Calu3 (cell line): ENCODE measurements around the gene KLHL24. TPM values are rescaled to one million over a fixed set of nuclear protein-coding genes. Genes with fewer than 3 reads are reported as not detected.

Experiments
- BruUV-seq: library from RNA; stranded (reverse); fragments of 400-500 nt; replicated peaks from 2 replicates; lab custom pipeline; 2021; lab: Mats Ljungman, UMichigan
- CTCF ChIA-PET: fragments of 300-600 bp; sonication (Branson Sonifier 250); formaldehyde crosslinking; loops from one replicate; lab custom pipeline; 2022; ENCODE audit warnings: antibody characterized with exemption; lab: Charles Lee
- DNase-seq: peaks from one replicate; pipeline ENCODE4 v3.0.0; 2022
- H3K27ac Mint-ChIP-seq: one replicate; pipeline ENCODE4 v1.8.0; 2022; ENCODE audit warnings: mixed read lengths; ENCODE audit not compliant: unreplicated experiment
- H3K27me3 Mint-ChIP-seq: one replicate; pipeline ENCODE4 v1.8.0; 2022; ENCODE audit warnings: mixed read lengths; ENCODE audit not compliant: unreplicated experiment
- H3K36me3 Mint-ChIP-seq: one replicate; pipeline ENCODE4 v1.8.0; 2022; ENCODE audit warnings: mild to moderate bottlenecking, moderate library complexity, mixed read lengths; ENCODE audit not compliant: insufficient read depth, unreplicated experiment
- H3K4me1 Mint-ChIP-seq: one replicate; pipeline ENCODE4 v1.8.0; 2022; ENCODE audit warnings: mild to moderate bottlenecking, low read depth, mixed read lengths; ENCODE audit not compliant: unreplicated experiment
- H3K4me3 Mint-ChIP-seq: one replicate; pipeline ENCODE4 v1.8.0; 2022; ENCODE audit warnings: mild to moderate bottlenecking, low read depth, moderate library complexity, mixed read lengths; ENCODE audit not compliant: unreplicated experiment
- H3K9me3 Mint-ChIP-seq: one replicate; pipeline ENCODE4 v1.8.0; 2022; ENCODE audit warnings: low read depth, mixed read lengths; ENCODE audit not compliant: unreplicated experiment
- intact Hi-C: fragments of 100-400 bp; cut with micrococcal nuclease; formaldehyde crosslinking; loops from one replicate; pipeline ENCODE4 v1.10.0; 2022; ENCODE audit not compliant: unreplicated experiment
- total RNA-seq: library from RNA; stranded (reverse); gene quantifications from 2 replicates; pipeline ENCODE4 v1.2.3, GENCODE V29; 2022
- TF ChIP-seq, protein P1 (sequence below): fragments of 200-600 bp; IDR thresholded peaks from one replicate; pipeline ENCODE4 v1.8.0; 2022; ENCODE audit warnings: antibody characterized with exemption; ENCODE audit not compliant: unreplicated experiment

KLHL24 gene
- total RNA-seq, 1 experiment from 2014 or later, result 42.7 TPM

DNA sequence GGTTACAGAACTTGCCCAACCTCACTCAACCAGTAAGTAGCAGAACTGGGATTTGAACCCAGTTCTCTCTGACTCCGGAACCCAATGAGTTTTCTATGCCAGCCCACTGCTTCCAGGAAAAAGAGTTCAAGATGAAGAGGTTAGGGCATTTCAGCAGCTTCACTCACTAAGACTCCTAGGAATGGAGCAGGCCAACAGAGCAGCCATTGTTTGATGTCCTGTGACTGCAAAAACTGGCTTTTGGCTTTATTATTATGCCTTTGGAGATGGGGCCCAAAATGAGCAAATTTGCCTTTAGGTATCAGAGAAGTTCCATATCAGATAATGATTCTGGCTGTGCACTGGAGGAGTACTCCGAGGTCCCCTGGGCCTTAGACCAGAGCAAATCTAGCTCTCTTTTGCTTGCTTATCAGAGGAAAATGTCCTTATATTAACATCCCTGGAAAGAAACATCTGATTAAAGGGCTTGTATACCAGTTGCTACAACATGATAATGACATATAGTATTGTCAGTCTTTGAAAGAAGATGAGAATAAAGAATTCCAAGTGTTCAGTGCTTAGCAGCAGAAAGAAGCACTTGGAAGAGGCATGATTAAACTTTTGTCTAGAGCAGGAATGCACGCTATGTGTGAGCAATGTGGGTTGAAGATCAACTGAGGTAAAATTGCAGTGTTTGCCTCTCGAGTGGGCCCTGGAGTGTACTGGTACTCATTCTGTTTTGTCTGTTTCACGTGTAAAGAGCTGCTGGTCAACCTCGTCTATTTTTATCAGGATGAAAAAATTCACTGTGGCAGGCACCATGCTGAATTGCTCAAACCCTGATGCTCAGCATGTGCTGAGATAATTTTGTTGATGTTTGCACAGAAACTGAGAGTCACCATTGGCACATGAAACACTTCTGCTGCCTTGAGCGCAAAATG is 21.8 kb upstream of the KLHL24 start:
- no TSS peak for BruUV-seq
- intact Hi-C loops, result no loop called here
- TF ChIP-seq, protein P1, sequence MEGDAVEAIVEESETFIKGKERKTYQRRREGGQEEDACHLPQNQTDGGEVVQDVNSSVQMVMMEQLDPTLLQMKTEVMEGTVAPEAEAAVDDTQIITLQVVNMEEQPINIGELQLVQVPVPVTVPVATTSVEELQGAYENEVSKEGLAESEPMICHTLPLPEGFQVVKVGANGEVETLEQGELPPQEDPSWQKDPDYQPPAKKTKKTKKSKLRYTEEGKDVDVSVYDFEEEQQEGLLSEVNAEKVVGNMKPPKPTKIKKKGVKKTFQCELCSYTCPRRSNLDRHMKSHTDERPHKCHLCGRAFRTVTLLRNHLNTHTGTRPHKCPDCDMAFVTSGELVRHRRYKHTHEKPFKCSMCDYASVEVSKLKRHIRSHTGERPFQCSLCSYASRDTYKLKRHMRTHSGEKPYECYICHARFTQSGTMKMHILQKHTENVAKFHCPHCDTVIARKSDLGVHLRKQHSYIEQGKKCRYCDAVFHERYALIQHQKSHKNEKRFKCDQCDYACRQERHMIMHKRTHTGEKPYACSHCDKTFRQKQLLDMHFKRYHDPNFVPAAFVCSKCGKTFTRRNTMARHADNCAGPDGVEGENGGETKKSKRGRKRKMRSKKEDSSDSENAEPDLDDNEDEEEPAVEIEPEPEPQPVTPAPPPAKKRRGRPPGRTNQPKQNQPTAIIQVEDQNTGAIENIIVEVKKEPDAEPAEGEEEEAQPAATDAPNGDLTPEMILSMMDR, result no peak
- Mint-ChIP-seq H3K4me1 (no peaks in the 10 kb centered on the region), H3K4me3 (no peak overlapping the region), H3K9me3 (no peaks in the 10 kb centered on the region), H3K27ac (no peak overlapping the region), H3K36me3 (no peaks in the 10 kb centered on the region), H3K27me3 (peaks cover 37% of the 10 kb centered on the region)
- CTCF ChIA-PET, result no interaction called here
- DNase-seq, result no peak

DNA sequence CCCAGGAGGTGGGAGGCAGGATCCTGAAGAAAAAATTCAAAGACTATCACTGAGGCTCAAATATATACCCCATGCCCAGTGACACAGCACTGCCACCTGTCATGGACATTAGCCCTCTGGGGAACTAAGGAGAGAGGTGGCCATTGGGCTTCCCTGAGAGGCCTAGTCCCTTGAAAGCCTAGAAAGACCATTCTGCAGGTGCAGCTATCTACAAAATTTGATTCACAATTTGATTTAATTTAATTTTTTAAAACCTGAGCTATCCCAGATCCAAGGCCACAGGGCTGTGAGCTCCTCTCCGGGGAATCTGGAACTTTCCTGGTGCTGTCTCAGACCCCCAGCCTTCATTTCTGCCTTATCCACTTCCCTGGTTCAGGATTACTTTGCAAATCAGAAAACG is 16.9 kb upstream of the KLHL24 start:
- H3K9me3 Mint-ChIP-seq, result no peaks in the 10 kb centered on the region
- H3K27ac Mint-ChIP-seq, result no peak overlapping the region
- no peak for DNase-seq
- no peak overlapping the region for H3K4me3 Mint-ChIP-seq
- CTCF ChIA-PET, result interaction anchor here (1.2 kb wide), 1 partner anchor 11 kb away, joined by 3 read pairs; no protein-coding TSS in a partner anchor
- no peaks in the 10 kb centered on the region for H3K4me1 Mint-ChIP-seq
- H3K27me3 Mint-ChIP-seq, result peaks cover 61% of the 10 kb centered on the region
- no peaks in the 10 kb centered on the region for H3K36me3 Mint-ChIP-seq
- no TSS peak for BruUV-seq
- TF ChIP-seq, protein P1, result no peak
- intact Hi-C loops, result no loop called here

DNA sequence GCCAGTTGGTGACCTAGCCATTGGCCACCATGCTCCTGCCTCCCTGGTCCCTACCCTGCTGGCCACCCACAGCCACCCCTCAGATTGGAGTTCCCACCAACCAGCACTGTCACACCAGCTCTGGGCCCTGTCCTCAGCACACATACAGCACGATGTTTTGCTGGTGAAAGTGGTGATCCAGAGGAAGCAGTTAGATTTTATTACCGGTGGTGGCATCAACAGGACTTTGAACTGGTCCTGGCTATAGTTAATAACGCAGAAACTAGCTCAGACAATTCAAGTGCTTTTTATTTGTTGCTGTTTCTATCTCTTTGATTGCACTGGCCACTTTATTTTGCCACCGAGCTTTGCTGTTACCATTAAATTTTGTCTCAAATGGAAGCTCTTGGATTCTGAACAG is 16.4 kb upstream of the KLHL24 start:
- TF ChIP-seq, protein P1, result no peak
- Mint-ChIP-seq H3K27ac (no peak overlapping the region), H3K9me3 (no peaks in the 10 kb centered on the region), H3K4me3 (no peak overlapping the region), H3K36me3 (no peaks in the 10 kb centered on the region), H3K4me1 (no peaks in the 10 kb centered on the region), H3K27me3 (peaks cover 58% of the 10 kb centered on the region)
- intact Hi-C loops, result no loop called here
- CTCF ChIA-PET, result interaction anchor here (1.2 kb wide), 1 partner anchor 10 kb away, joined by 3 read pairs; no protein-coding TSS in a partner anchor
- DNase-seq, result no peak
- BruUV-seq, result no TSS peak

DNA sequence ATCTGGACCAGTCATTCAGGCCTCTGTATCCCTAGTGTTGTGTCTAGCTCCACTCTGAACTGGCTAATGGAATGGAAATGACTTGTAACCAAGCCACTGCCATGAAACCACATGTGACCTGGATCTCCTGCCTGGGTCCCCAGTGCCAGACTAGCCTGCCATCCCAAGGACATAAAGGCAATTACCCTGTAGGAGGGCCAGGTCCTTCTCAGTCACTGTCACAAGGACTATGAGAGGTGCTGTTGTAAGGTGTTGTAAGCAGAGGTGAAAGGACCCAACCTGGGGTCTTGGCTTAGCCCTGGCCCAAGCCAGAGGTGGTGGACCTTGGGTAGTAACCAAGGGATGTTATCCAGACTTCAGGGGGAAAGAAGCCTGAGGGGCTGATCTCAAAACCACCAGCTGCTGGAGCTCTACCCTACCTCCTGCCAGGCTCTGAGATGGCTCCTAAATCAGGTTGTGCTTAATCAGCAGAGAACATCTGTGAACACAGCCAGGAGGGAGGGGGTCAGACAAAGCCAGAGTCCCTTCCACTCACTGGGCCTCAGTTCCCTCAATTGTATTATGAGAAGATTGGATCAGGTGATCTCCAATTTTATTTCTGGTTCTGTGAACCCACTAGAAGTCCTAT is 15.7 kb upstream of the KLHL24 start:
- no peak for DNase-seq
- no peak overlapping the region for H3K27ac Mint-ChIP-seq
- TF ChIP-seq, protein P1, result no peak
- no peaks in the 10 kb centered on the region for H3K9me3 Mint-ChIP-seq
- BruUV-seq, result no TSS peak
- intact Hi-C loops, result no loop called here
- H3K27me3 Mint-ChIP-seq, result peaks cover 58% of the 10 kb centered on the region
- H3K4me3 Mint-ChIP-seq, result no peak overlapping the region
- CTCF ChIA-PET, result no interaction called here
- no peaks in the 10 kb centered on the region for H3K4me1 Mint-ChIP-seq
- no peaks in the 10 kb centered on the region for H3K36me3 Mint-ChIP-seq
